CD4-positive, alpha-beta T cell treated with Interleukin-17A for 1 hour (primary cell): ENCODE data around the gene NUDT1.

Experiments used
- DNase-seq: peaks from one replicate; pipeline ENCODE4 v3.0.0-alpha.2; 2020

The NUDT1 gene

GRCh38 chr7:2205036-2205780, 36.8 kb upstream of the NUDT1 start:
- no peak for DNase-seq

GRCh38 chr7:2208712-2209111, 33.3 kb upstream of the NUDT1 start:
- no peak for DNase-seq

- peak; percentile 45 for DNase-seq
These were observed 32.7 kb upstream of the NUDT1 start for GRCh38 chr7:2209146-2209960.

- DNase-seq, result no peak
These were observed 32.1 kb upstream of the NUDT1 start for GRCh38 chr7:2209961-2210323.

- no peak for DNase-seq
These were observed 31.3 kb upstream of the NUDT1 start for GRCh38 chr7:2210551-2211258.

- no peak for DNase-seq
These were observed 30.7 kb upstream of the NUDT1 start for GRCh38 chr7:2211259-2211880.

- no peak for DNase-seq
These were observed 30.1 kb upstream of the NUDT1 start for GRCh38 chr7:2211926-2212325.

GRCh38 chr7:2212906-2213305, 29.1 kb upstream of the NUDT1 start:
- DNase-seq, result no peak

- no peak for DNase-seq
These were observed 28.3 kb upstream of the NUDT1 start for GRCh38 chr7:2213551-2214215.

GRCh38 chr7:2214636-2215035, 27.4 kb upstream of the NUDT1 start:
- peak; percentile 12 for DNase-seq

GRCh38 chr7:2215851-2216250, 26.2 kb upstream of the NUDT1 start:
- no peak for DNase-seq

- DNase-seq, result no peak
These were observed 24.8 kb upstream of the NUDT1 start for GRCh38 chr7:2217206-2217605.

GRCh38 chr7:2217716-2218443, 24.1 kb upstream of the NUDT1 start:
- DNase-seq, result no peak

GRCh38 chr7:2218444-2218785, 23.6 kb upstream of the NUDT1 start:
- DNase-seq, result no peak

GRCh38 chr7:2219136-2219535, 22.9 kb upstream of the NUDT1 start:
- no peak for DNase-seq

- no peak for DNase-seq
These were observed 22.4 kb upstream of the NUDT1 start for GRCh38 chr7:2219606-2220005.

GRCh38 chr7:2220030-2220429, 22.0 kb upstream of the NUDT1 start:
- DNase-seq, result no peak

GRCh38 chr7:2220506-2220905, 21.5 kb upstream of the NUDT1 start:
- no peak for DNase-seq

GRCh38 chr7:2220954-2221353, 21.1 kb upstream of the NUDT1 start:
- no peak for DNase-seq

GRCh38 chr7:2222516-2222915, 19.5 kb upstream of the NUDT1 start:
- no peak for DNase-seq

- no peak for DNase-seq
These were observed 18.7 kb upstream of the NUDT1 start for GRCh38 chr7:2223321-2223720.

GRCh38 chr7:2224491-2224928, 17.5 kb upstream of the NUDT1 start:
- DNase-seq, result no peak
